GM23338 (cell line): ENCODE measurements around the gene LAMA4. TPM values are rescaled to one million over a fixed set of nuclear protein-coding genes. Genes with fewer than 3 reads are reported as not detected.

Experiments
- ATAC-seq: fragments of 200-7000 bp; cut with Tn5 transposase; 3 replicates; pipeline ENCODE4 v1.9.1; 2020
- DNase-seq: peaks from one replicate; pipeline ENCODE4 v3.0.0-alpha.2; 2015; ENCODE audit warnings: low spot score
- H2AFZ ChIP-seq: fragments of 200-600 bp; sonication (generic); 2 replicates; pipeline ENCODE4 v1.8.0; 2016; ENCODE audit warnings: antibody characterized with exemption, mild to moderate bottlenecking, moderate library complexity
- H3F3A ChIP-seq: fragments of 200-600 bp; sonication (generic); replicated peaks from 2 replicates; pipeline ENCODE4 v1.8.0; 2017; ENCODE audit warnings: antibody characterized with exemption, mixed run types, low read depth
- H3K27ac ChIP-seq: fragments of 200-600 bp; sonication (generic); 2 replicates; pipeline ENCODE4 v1.6.1; 2016; ENCODE audit warnings: low read depth
- H3K27me3 ChIP-seq: fragments of 200-600 bp; sonication (generic); 2 replicates; pipeline ENCODE4 v1.8.0; 2016; ENCODE audit warnings: mild to moderate bottlenecking, mixed run types, moderate library complexity; ENCODE audit not compliant: insufficient read depth
- H3K36me3 ChIP-seq: fragments of 200-600 bp; sonication (generic); 2 replicates; pipeline ENCODE4 v1.8.0; 2016; ENCODE audit warnings: mild to moderate bottlenecking; ENCODE audit not compliant: insufficient read depth
- H3K4me1 ChIP-seq: fragments of 200-600 bp; sonication (generic); 2 replicates; pipeline ENCODE4 v1.8.0; 2016; ENCODE audit warnings: mild to moderate bottlenecking, moderate library complexity; ENCODE audit not compliant: insufficient read depth
- H3K4me2 ChIP-seq: fragments of 200-600 bp; sonication (generic); 2 replicates; pipeline ENCODE4 v1.7.1; 2017; ENCODE audit warnings: mixed run types
- H3K4me3 ChIP-seq: fragments of 200-600 bp; sonication (generic); 2 replicates; pipeline ENCODE4 v1.6.1; 2016; ENCODE audit warnings: mixed run types
- H3K79me2 ChIP-seq: fragments of 200-600 bp; sonication (generic); replicated peaks from 2 replicates; pipeline ENCODE4 v1.8.0; 2017; ENCODE audit warnings: mild to moderate bottlenecking; ENCODE audit not compliant: insufficient read depth
- H3K9me2 ChIP-seq: fragments of 200-600 bp; sonication (generic); 2 replicates; pipeline ENCODE4 v1.8.0; 2017; ENCODE audit not compliant: insufficient read depth
- H4K20me1 ChIP-seq: fragments of 200-600 bp; sonication (generic); replicated peaks from 2 replicates; pipeline ENCODE4 v1.8.0; 2017; ENCODE audit warnings: mild to moderate bottlenecking; ENCODE audit not compliant: insufficient read depth
- H3K27ac Mint-ChIP-seq: 2 replicates; pipeline ENCODE4 v1.8.0; 2020; ENCODE audit warnings: inconsistent platforms, mild to moderate bottlenecking, moderate library complexity, mixed read lengths
- H3K27me3 Mint-ChIP-seq: 3 replicates; pipeline ENCODE4 v1.8.0; 2022; ENCODE audit warnings: low read depth, mild to moderate bottlenecking, moderate library complexity, mixed read lengths, inconsistent platforms; ENCODE audit not compliant: insufficient read depth, poor library complexity
- H3K36me3 Mint-ChIP-seq: 3 replicates; pipeline ENCODE4 v1.8.0; 2021; ENCODE audit warnings: low read depth, mild to moderate bottlenecking, inconsistent platforms, moderate library complexity, mixed read lengths
- H3K4me1 Mint-ChIP-seq: 3 replicates; pipeline ENCODE4 v1.8.0; 2020; ENCODE audit warnings: mild to moderate bottlenecking, inconsistent platforms, mixed read lengths
- H3K4me3 Mint-ChIP-seq: 3 replicates; pipeline ENCODE4 v1.8.0; 2021; ENCODE audit warnings: moderate library complexity, mild to moderate bottlenecking, inconsistent platforms, mixed read lengths
- H3K9me3 Mint-ChIP-seq: 3 replicates; pipeline ENCODE4 v1.8.0; 2020; ENCODE audit warnings: moderate library complexity, mild to moderate bottlenecking, inconsistent platforms, mixed read lengths
- CREB1 ChIP-seq: fragments of 250-450 bp; sonication (Bioruptor Pico); IDR thresholded peaks from 2 replicates; pipeline ENCODE4 v1.5.0; 2020; ENCODE audit warnings: low read depth, mild to moderate bottlenecking, moderate library complexity
- CTCF ChIP-seq, 2 experiments: fragments of 200-600 bp in 1 of 2; sonication (generic) in 1 of 2; conservative IDR thresholded peaks; 2 replicates each; pipeline versions ENCODE4 v1.5.1 to v1.6.1; 2016 to 2017; ENCODE audit warnings: antibody characterized with exemption in 2 of 2, low read depth in 2 of 2, mild to moderate bottlenecking in 2 of 2, moderate library complexity in 1 of 2
- EZH2 ChIP-seq: fragments of 200-600 bp; sonication (generic); IDR thresholded peaks from one replicate; pipeline ENCODE4 v1.8.0; 2017; ENCODE audit warnings: antibody characterized with exemption, mild to moderate bottlenecking, low read depth; ENCODE audit not compliant: unreplicated experiment
- EZH2phosphoT487 ChIP-seq: fragments of 200-600 bp; sonication (generic); IDR thresholded peaks from one replicate; pipeline ENCODE4 v1.8.1; 2018; ENCODE audit warnings: antibody characterized with exemption; ENCODE audit not compliant: unreplicated experiment
- JUNB ChIP-seq: IDR thresholded peaks from one replicate; pipeline ENCODE4 v1.6.1; 2016; ENCODE audit warnings: antibody characterized with exemption; ENCODE audit not compliant: unreplicated experiment
- NANOG ChIP-seq: IDR thresholded peaks from 2 replicates; pipeline ENCODE4 v1.6.1; 2016; ENCODE audit warnings: antibody characterized with exemption, borderline replicate concordance
- POLR2AphosphoS5 ChIP-seq: IDR thresholded peaks from 2 replicates; pipeline ENCODE4 v1.6.1; 2016; ENCODE audit warnings: antibody characterized with exemption, low read depth
- REST ChIP-seq: IDR thresholded peaks from one replicate; pipeline ENCODE4 v1.6.1; 2018; ENCODE audit warnings: antibody characterized with exemption; ENCODE audit not compliant: unreplicated experiment
- STAT1 ChIP-seq: IDR thresholded peaks from one replicate; pipeline ENCODE4 v1.6.1; 2016; ENCODE audit warnings: antibody characterized with exemption; ENCODE audit not compliant: unreplicated experiment
- ZNF114 ChIP-seq: fragments of 250-450 bp; sonication (Bioruptor Pico); IDR thresholded peaks from 2 replicates; pipeline ENCODE4 v1.5.0; 2020; ENCODE audit warnings: mild to moderate bottlenecking, moderate library complexity
- ZNF331 ChIP-seq: fragments of 250-450 bp; sonication (Bioruptor Pico); IDR thresholded peaks from 2 replicates; pipeline ENCODE4 v1.5.0; 2020; ENCODE audit warnings: low read depth, mild to moderate bottlenecking, moderate library complexity
- ZNF462 ChIP-seq: fragments of 250-450 bp; sonication (Bioruptor Pico); IDR thresholded peaks from 2 replicates; pipeline ENCODE4 v1.5.0; 2020; ENCODE audit warnings: mild to moderate bottlenecking, moderate library complexity
- polyA plus RNA-seq: library from polyadenylated mRNA; unstranded; fragments of >200 nt; fragmentation: Nextera tagmentation; extraction: Ambion mirVana; gene quantifications from 2 replicates; pipeline ENCODE4 v1.2.1, GENCODE V29; 2016
- total RNA-seq: library from RNA; depleted of rRNA; stranded (reverse); fragments of >200 nt; shearing (Covaris generic); gene quantifications from 2 replicates; pipeline ENCODE4 v1.2.3, GENCODE V29; 2014
- TF ChIP-seq, protein P1 (sequence below): IDR thresholded peaks from 2 replicates; pipeline ENCODE4 v1.6.1; 2016; ENCODE audit warnings: antibody characterized with exemption

The LAMA4 gene
- total and polyA plus RNA-seq, 2 experiments from 2014 or later, result 1.7 to 2.8 TPM

DNA sequence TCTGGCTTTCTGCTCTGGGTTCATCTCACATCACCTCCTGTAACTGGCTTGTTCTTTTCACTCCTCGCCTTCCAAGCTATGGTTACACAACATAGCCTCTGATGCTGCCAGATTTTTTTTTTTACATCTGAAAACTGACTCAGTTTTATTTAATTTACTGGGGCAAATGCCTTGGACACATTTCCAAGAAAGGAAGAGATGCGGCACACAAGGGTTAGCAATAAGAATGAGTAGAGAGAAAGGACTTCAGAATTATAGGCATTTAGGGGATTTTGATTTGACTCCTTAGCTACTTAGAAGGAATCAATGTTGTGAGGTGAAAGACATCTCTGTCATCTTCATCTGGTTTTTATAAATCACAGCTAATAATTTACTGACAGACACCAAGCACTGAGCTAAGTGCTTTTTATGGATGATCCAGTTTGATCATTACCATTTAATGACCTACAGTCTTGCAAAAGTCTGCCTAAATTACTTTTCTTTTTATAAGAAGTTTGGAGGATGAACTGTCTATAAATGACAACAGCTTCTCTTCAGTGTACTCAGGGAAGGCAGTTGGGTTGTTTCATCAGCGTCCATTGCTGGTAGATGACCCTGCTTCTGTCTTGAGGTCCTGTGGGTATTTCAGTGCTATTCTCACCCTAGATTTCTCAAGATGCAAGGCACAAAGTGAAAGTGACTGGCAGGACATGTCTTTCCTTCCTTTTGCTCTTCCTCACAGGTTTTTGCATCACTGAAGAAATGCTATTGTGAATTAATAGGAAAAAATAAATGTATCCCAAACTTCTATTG lies 31.1 kb downstream of the LAMA4 start:
- no peaks in the 10 kb centered on the region for H3K36me3 ChIP-seq
- H3K4me3 ChIP-seq, result no peak overlapping the region
- no peaks in the 10 kb centered on the region for H4K20me1 ChIP-seq
- no peaks in the 10 kb centered on the region for H3F3A ChIP-seq
- ATAC-seq (no peak), DNase-seq (no peak)
- no peaks in the 10 kb centered on the region for H3K4me1 ChIP-seq
- H2AFZ ChIP-seq, result no peak overlapping the region
- no peak overlapping the region for H3K4me2 ChIP-seq
- H3K79me2 ChIP-seq, result no peaks in the 10 kb centered on the region
- no peak overlapping the region for H3K27ac ChIP-seq
- Mint-ChIP-seq H3K9me3 (no peaks in the 10 kb centered on the region), H3K27ac (no peak overlapping the region), H3K4me1 (peaks cover 13% of the 10 kb centered on the region), H3K36me3 (no peaks in the 10 kb centered on the region; the same call in 2 of the 3 replicates), H3K4me3 (no peak overlapping the region), H3K27me3 (peaks cover 3% of the 10 kb centered on the region)
- no peaks in the 10 kb centered on the region for H3K27me3 ChIP-seq
- no peaks in the 10 kb centered on the region; the same call in 1 of the 2 replicates for H3K9me2 ChIP-seq
- TF ChIP-seq JUNB (no peak), ZNF114 (CRISPR knock-in tag) (no peak), REST (no peak), EZH2 (no peak), NANOG (no peak), CTCF (conservative IDR thresholded peaks at IDR 0.05; ENCODE audit: low read depth in 2 of 2) (no peak), STAT1 (no peak), POLR2AphosphoS5 (no peak), ZNF462 (no peak), CREB1 (CRISPR knock-in tag) (no peak), ZNF331 (no peak), EZH2phosphoT487 (no peak)
- TF ChIP-seq, protein P1, sequence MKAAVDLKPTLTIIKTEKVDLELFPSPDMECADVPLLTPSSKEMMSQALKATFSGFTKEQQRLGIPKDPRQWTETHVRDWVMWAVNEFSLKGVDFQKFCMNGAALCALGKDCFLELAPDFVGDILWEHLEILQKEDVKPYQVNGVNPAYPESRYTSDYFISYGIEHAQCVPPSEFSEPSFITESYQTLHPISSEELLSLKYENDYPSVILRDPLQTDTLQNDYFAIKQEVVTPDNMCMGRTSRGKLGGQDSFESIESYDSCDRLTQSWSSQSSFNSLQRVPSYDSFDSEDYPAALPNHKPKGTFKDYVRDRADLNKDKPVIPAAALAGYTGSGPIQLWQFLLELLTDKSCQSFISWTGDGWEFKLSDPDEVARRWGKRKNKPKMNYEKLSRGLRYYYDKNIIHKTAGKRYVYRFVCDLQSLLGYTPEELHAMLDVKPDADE, result no peak
